DND-41 (cell line): ENCODE data around the gene IQCH.

Source experiments
- ATAC-seq: fragments of 200-7000 bp; cut with Tn5 transposase; 3 replicates; pipeline ENCODE4 v1.9.1; 2021; ENCODE audit warnings: low read depth; ENCODE audit not compliant: insufficient read depth
- DNase-seq: peaks from one replicate; pipeline ENCODE4 v3.0.0-alpha.2; 2020
- H2AFZ ChIP-seq: 2 replicates; pipeline ENCODE4 v1.6.0; 2012; ENCODE audit warnings: low read depth, low read length
- H3K27ac ChIP-seq: 2 replicates; pipeline ENCODE4 v1.5.1; 2012; ENCODE audit warnings: low read length, inconsistent platforms
- H3K27me3 ChIP-seq: fragments of 200-600 bp; sonication (generic); 2 replicates; pipeline ENCODE4 v1.6.0; 2012; ENCODE audit warnings: low read length, mild to moderate bottlenecking, inconsistent platforms; ENCODE audit not compliant: insufficient read depth, poor library complexity
- H3K36me3 ChIP-seq: 2 replicates; pipeline ENCODE4 v1.5.1; 2012; ENCODE audit warnings: low read length, inconsistent platforms; ENCODE audit not compliant: insufficient read depth
- H3K4me1 ChIP-seq: 2 replicates; pipeline ENCODE4 v1.5.1; 2012; ENCODE audit warnings: mild to moderate bottlenecking, low read length; ENCODE audit not compliant: insufficient read depth
- H3K4me2 ChIP-seq: 2 replicates; pipeline ENCODE4 v1.6.0; 2012; ENCODE audit warnings: mild to moderate bottlenecking, moderate library complexity, low read length, inconsistent platforms; ENCODE audit not compliant: insufficient read depth
- H3K4me3 ChIP-seq, 2 experiments: fragments of 200-600 bp in 1 of 2; shearing (Covaris generic) in 1 of 2; 2 replicates each; pipeline ENCODE4 v1.5.1; 2012 to 2016; ENCODE audit warnings: inconsistent platforms in 2 of 2, low read length in 2 of 2, mild to moderate bottlenecking in 2 of 2, low read depth in 1 of 2, moderate library complexity in 1 of 2
- H3K79me2 ChIP-seq: 2 replicates; pipeline ENCODE4 v1.6.0; 2012; ENCODE audit warnings: low read length, inconsistent platforms; ENCODE audit not compliant: insufficient read depth
- H3K9ac ChIP-seq: 2 replicates; pipeline ENCODE4 v1.6.0; 2012; ENCODE audit warnings: low read depth, mild to moderate bottlenecking, inconsistent platforms, low read length, moderate library complexity
- H3K9me3 ChIP-seq: 2 replicates; pipeline ENCODE4 v1.5.1; 2012; ENCODE audit warnings: low read length, moderate library complexity, mild to moderate bottlenecking, inconsistent platforms; ENCODE audit not compliant: insufficient read depth, severe bottlenecking
- H4K20me1 ChIP-seq: 2 replicates; pipeline ENCODE4 v1.6.0; 2012; ENCODE audit warnings: low read length; ENCODE audit not compliant: insufficient read depth
- CTCF ChIP-seq: IDR thresholded peaks from 2 replicates; pipeline ENCODE4 v1.5.1; 2012; ENCODE audit warnings: borderline replicate concordance, low read length, moderate library complexity, mild to moderate bottlenecking; ENCODE audit not compliant: poor library complexity, severe bottlenecking; ENCODE audit errors: extremely low read depth
- EZH2 ChIP-seq: IDR thresholded peaks from 3 replicates; pipeline ENCODE4 v1.6.1; 2012; ENCODE audit warnings: borderline replicate concordance, low read depth, mild to moderate bottlenecking, moderate library complexity, low read length, inconsistent platforms; ENCODE audit not compliant: severe bottlenecking

Gene IQCH

DNA sequence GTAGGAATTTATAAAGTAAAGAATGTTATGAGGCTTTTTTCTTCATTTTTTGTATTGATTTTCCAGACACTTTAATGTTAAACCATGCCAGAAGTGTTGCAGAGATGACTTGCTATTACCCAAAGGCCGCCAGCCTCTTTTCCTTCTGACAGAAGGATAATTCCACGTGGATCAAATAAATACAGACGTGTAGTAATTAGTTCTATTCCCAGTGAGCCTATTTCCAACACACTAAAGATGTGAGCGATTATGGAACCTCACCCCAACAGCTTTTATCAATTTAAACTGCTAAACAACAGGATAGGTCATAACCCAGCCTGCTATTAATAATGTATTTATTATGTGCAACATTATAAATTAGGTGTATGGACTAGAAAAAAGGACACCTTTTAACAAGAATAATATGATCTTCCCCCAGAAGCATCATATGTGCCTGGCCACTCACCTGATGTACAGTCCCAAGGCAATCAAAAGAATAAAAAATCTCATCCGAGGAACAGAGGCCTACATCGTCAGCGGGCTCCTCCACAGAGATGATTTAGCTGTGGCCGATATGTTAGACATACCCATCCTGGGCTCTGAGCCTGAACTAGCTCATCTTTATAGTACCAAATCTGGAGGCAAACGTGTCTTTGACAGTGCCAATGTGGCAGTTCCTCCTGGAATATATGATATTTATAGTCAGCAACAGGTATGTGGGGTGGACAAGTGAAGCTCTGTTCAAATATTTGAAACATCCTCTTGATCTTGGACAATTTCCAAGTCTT lies 140.5 kb downstream of the IQCH start:
- Histone ChIP-seq H3K9ac (no peak overlapping the region), H3K4me3 (no peak overlapping the region), H3K9me3 (no peaks in the 10 kb centered on the region), H3K79me2 (no peaks in the 10 kb centered on the region), H3K27me3 (no peaks in the 10 kb centered on the region), H3K4me2 (no peak overlapping the region), H3K4me1 (no peaks in the 10 kb centered on the region), H4K20me1 (no peaks in the 10 kb centered on the region), H3K36me3 (no peaks in the 10 kb centered on the region), H3K27ac (no peak overlapping the region), H2AFZ (no peak overlapping the region)
- no peak for ATAC-seq
- TF ChIP-seq CTCF: no peak
- TF ChIP-seq EZH2: no peak
- DNase-seq: no peak

- no peaks in the 10 kb centered on the region for H3K9me3 ChIP-seq
- no peaks in the 10 kb centered on the region for H3K4me1 ChIP-seq
- H3K27me3 ChIP-seq: no peaks in the 10 kb centered on the region
- no peak overlapping the region for H3K9ac ChIP-seq
- H4K20me1 ChIP-seq: no peaks in the 10 kb centered on the region
- H3K4me2 ChIP-seq: no peak overlapping the region
- no peak overlapping the region for H2AFZ ChIP-seq
- H3K4me3 ChIP-seq: no peak overlapping the region
- ATAC-seq (no peak), DNase-seq (no peak)
- TF ChIP-seq CTCF: no peak
- no peak for TF ChIP-seq EZH2
- H3K79me2 ChIP-seq: no peaks in the 10 kb centered on the region
- H3K36me3 ChIP-seq: no peaks in the 10 kb centered on the region
- H3K27ac ChIP-seq: no peak overlapping the region
Measured at GRCh38 chr15:67396114-67396513, 141.5 kb downstream of the IQCH start.

GRCh38 chr15:67397139-67397538 lies 142.6 kb downstream of the IQCH start:
- no peaks in the 10 kb centered on the region for H3K4me1 ChIP-seq
- no peaks in the 10 kb centered on the region for H3K79me2 ChIP-seq
- TF ChIP-seq EZH2 (no peak), CTCF (no peak)
- no peak overlapping the region for H3K9ac ChIP-seq
- no peaks in the 10 kb centered on the region for H4K20me1 ChIP-seq
- no peaks in the 10 kb centered on the region for H3K36me3 ChIP-seq
- H3K4me2 ChIP-seq: no peak overlapping the region
- no peaks in the 10 kb centered on the region for H3K9me3 ChIP-seq
- no peak for ATAC-seq
- H3K27me3 ChIP-seq: no peaks in the 10 kb centered on the region
- H3K27ac ChIP-seq: no peak overlapping the region
- no peak for DNase-seq
- H3K4me3 ChIP-seq: no peak overlapping the region
- no peak overlapping the region for H2AFZ ChIP-seq

- H2AFZ ChIP-seq: no peak overlapping the region
- H3K4me1 ChIP-seq: no peaks in the 10 kb centered on the region
- no peak overlapping the region for H3K4me2 ChIP-seq
- TF ChIP-seq CTCF (no peak), EZH2 (no peak)
- H3K9ac ChIP-seq: no peak overlapping the region
- no peak overlapping the region for H3K4me3 ChIP-seq
- H3K27me3 ChIP-seq: no peaks in the 10 kb centered on the region
- no peaks in the 10 kb centered on the region for H3K36me3 ChIP-seq
- no peaks in the 10 kb centered on the region for H3K9me3 ChIP-seq
- ATAC-seq (no peak), DNase-seq (no peak)
- H3K27ac ChIP-seq: no peak overlapping the region
- H4K20me1 ChIP-seq: no peaks in the 10 kb centered on the region
- H3K79me2 ChIP-seq: no peaks in the 10 kb centered on the region
Measured at GRCh38 chr15:67399925-67400324, 145.3 kb downstream of the IQCH start.
